ENCODE data around the gene TMEM178B. TPM values are rescaled to one million over a fixed set of nuclear protein-coding genes. Genes with fewer than 3 reads are reported as not detected.

TMEM178B gene
- total and polyA plus RNA-seq, 9 of the 15 experiments (the other 6 are each of a cell fraction or from before 2014, with no cell fraction given), result under 0.01 to 0.03 (median 0.01) TPM; not detected in 5

DNA sequence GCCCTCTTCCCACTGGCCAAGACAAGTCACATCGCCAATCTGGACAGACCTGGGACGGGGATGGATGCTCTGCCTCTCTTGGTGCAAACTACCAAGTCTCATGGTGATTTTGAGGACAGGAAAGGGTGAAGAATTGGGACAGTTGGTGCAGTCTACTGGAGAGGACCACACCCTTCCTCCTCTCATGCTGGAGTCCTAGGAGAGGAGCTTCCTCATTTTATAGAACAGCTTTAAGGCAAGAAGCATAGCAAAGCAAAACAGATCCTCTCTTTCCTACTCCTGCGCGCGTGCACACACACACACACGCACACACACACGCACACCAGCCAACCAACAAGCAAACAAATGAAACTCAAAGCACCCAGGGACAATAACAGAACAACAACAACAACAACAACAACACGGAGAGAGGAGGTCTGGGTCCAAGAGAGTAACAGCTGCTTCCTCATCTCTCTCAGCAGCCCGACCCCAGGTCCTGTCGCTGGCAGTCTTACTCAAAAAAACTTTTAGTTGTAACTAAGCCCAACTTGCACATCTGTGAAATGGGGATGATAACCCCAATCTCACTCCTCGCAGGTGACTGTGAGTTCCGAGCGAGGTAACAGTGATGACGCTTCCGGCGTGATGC is 83.4 kb downstream of the TMEM178B start (continued):
- TF ChIP-seq, protein P1, sequence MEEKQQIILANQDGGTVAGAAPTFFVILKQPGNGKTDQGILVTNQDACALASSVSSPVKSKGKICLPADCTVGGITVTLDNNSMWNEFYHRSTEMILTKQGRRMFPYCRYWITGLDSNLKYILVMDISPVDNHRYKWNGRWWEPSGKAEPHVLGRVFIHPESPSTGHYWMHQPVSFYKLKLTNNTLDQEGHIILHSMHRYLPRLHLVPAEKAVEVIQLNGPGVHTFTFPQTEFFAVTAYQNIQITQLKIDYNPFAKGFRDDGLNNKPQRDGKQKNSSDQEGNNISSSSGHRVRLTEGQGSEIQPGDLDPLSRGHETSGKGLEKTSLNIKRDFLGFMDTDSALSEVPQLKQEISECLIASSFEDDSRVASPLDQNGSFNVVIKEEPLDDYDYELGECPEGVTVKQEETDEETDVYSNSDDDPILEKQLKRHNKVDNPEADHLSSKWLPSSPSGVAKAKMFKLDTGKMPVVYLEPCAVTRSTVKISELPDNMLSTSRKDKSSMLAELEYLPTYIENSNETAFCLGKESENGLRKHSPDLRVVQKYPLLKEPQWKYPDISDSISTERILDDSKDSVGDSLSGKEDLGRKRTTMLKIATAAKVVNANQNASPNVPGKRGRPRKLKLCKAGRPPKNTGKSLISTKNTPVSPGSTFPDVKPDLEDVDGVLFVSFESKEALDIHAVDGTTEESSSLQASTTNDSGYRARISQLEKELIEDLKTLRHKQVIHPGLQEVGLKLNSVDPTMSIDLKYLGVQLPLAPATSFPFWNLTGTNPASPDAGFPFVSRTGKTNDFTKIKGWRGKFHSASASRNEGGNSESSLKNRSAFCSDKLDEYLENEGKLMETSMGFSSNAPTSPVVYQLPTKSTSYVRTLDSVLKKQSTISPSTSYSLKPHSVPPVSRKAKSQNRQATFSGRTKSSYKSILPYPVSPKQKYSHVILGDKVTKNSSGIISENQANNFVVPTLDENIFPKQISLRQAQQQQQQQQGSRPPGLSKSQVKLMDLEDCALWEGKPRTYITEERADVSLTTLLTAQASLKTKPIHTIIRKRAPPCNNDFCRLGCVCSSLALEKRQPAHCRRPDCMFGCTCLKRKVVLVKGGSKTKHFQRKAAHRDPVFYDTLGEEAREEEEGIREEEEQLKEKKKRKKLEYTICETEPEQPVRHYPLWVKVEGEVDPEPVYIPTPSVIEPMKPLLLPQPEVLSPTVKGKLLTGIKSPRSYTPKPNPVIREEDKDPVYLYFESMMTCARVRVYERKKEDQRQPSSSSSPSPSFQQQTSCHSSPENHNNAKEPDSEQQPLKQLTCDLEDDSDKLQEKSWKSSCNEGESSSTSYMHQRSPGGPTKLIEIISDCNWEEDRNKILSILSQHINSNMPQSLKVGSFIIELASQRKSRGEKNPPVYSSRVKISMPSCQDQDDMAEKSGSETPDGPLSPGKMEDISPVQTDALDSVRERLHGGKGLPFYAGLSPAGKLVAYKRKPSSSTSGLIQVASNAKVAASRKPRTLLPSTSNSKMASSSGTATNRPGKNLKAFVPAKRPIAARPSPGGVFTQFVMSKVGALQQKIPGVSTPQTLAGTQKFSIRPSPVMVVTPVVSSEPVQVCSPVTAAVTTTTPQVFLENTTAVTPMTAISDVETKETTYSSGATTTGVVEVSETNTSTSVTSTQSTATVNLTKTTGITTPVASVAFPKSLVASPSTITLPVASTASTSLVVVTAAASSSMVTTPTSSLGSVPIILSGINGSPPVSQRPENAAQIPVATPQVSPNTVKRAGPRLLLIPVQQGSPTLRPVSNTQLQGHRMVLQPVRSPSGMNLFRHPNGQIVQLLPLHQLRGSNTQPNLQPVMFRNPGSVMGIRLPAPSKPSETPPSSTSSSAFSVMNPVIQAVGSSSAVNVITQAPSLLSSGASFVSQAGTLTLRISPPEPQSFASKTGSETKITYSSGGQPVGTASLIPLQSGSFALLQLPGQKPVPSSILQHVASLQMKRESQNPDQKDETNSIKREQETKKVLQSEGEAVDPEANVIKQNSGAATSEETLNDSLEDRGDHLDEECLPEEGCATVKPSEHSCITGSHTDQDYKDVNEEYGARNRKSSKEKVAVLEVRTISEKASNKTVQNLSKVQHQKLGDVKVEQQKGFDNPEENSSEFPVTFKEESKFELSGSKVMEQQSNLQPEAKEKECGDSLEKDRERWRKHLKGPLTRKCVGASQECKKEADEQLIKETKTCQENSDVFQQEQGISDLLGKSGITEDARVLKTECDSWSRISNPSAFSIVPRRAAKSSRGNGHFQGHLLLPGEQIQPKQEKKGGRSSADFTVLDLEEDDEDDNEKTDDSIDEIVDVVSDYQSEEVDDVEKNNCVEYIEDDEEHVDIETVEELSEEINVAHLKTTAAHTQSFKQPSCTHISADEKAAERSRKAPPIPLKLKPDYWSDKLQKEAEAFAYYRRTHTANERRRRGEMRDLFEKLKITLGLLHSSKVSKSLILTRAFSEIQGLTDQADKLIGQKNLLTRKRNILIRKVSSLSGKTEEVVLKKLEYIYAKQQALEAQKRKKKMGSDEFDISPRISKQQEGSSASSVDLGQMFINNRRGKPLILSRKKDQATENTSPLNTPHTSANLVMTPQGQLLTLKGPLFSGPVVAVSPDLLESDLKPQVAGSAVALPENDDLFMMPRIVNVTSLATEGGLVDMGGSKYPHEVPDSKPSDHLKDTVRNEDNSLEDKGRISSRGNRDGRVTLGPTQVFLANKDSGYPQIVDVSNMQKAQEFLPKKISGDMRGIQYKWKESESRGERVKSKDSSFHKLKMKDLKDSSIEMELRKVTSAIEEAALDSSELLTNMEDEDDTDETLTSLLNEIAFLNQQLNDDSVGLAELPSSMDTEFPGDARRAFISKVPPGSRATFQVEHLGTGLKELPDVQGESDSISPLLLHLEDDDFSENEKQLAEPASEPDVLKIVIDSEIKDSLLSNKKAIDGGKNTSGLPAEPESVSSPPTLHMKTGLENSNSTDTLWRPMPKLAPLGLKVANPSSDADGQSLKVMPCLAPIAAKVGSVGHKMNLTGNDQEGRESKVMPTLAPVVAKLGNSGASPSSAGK (IDR thresholded peaks at IDR 0.05), result no peak
- TF ChIP-seq NELFE (IDR thresholded peaks at IDR 0.05; ENCODE audit: insufficient read depth, insufficient read length) (no peak), PRPF4 (IDR thresholded peaks at IDR 0.05; ENCODE audit: insufficient read depth, low read depth, low read length, poor library complexity, severe bottlenecking) (no peak), EGR1 (conservative IDR thresholded peaks at IDR 0.05) (no peak), HOXB6 (CRISPR knock-in tag; IDR thresholded peaks at IDR 0.05; ENCODE audit: borderline replicate concordance) (no peak)
- TF ChIP-seq, protein P2, sequence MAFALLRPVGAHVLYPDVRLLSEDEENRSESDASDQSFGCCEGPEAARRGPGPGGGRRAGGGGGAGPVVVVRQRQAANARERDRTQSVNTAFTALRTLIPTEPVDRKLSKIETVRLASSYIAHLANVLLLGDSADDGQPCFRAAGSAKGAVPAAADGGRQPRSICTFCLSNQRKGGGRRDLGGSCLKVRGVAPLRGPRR (CRISPR knock-in tag; IDR thresholded peaks at IDR 0.05), result no peak
- TF ChIP-seq, protein P3, sequence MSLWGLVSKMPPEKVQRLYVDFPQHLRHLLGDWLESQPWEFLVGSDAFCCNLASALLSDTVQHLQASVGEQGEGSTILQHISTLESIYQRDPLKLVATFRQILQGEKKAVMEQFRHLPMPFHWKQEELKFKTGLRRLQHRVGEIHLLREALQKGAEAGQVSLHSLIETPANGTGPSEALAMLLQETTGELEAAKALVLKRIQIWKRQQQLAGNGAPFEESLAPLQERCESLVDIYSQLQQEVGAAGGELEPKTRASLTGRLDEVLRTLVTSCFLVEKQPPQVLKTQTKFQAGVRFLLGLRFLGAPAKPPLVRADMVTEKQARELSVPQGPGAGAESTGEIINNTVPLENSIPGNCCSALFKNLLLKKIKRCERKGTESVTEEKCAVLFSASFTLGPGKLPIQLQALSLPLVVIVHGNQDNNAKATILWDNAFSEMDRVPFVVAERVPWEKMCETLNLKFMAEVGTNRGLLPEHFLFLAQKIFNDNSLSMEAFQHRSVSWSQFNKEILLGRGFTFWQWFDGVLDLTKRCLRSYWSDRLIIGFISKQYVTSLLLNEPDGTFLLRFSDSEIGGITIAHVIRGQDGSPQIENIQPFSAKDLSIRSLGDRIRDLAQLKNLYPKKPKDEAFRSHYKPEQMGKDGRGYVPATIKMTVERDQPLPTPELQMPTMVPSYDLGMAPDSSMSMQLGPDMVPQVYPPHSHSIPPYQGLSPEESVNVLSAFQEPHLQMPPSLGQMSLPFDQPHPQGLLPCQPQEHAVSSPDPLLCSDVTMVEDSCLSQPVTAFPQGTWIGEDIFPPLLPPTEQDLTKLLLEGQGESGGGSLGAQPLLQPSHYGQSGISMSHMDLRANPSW (CRISPR knock-in tag; IDR thresholded peaks at IDR 0.05), result no peak
- TF ChIP-seq, protein P4, sequence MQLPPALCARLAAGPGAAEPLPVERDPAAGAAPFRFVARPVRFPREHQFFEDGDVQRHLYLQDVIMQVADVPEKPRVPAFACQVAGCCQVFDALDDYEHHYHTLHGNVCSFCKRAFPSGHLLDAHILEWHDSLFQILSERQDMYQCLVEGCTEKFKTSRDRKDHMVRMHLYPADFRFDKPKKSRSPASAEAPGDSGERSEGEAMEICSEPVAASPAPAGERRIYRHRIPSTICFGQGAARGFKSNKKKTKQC (CRISPR knock-in tag; IDR thresholded peaks at IDR 0.05), result no peak
